ENCODE results near the gene PLEKHH1.

Gene PLEKHH1

GRCh38 chr14:67569651-67570290 lies 36.7 kb downstream of the PLEKHH1 start:
- no peak for DNase-seq

DNA sequence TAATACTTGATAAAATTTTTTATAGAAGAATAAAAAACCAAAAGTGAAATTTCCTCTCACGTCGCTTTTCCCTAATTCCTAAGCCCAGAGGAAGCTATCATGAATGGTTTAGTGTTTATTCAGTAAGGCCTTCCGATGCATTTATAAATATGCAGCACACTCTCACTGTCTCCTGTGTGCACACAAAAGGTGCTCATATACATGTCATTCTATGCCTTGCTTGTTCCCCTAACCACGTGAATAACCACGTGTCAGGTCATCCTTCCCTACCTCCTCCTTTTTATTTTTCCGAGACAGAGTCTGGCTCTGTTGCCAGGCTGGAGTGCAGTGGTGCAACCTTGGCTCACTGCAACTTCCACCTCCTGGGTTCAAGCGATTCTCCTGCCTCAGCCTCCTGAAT lies 37.4 kb downstream of the PLEKHH1 start:
- no peak for DNase-seq

GRCh38 chr14:67571275-67571990 lies 38.3 kb downstream of the PLEKHH1 start:
- peak; percentile 67 to 77 for DNase-seq

GRCh38 chr14:67571991-67572323 lies 38.9 kb downstream of the PLEKHH1 start:
- DNase-seq = no peak

GRCh38 chr14:67572608-67573007 lies 39.5 kb downstream of the PLEKHH1 start:
- DNase-seq = no peak

- DNase-seq = no peak
Measured at GRCh38 chr14:67573228-67574010, 40.3 kb downstream of the PLEKHH1 start.

DNA sequence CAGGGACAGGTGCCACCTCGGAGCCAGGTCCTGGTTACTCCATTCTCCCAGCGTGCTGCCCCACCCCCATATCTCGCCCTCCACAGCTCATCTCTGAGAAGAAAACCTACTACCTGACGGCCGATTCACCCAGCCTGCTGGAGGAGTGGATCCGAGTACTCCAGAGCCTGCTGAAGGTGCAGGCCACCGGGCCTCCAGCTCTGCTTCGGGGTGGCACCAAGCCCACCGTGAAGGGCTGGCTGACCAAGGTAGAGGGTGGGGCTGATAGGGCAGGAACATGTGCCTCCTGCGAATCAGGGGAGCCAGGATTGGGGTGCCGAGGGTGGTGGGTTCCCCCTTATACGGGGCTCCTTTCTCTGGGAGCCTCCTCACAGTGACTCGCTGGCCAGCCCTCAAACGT lies 41.1 kb downstream of the PLEKHH1 start:
- no peak for DNase-seq

- no peak for DNase-seq
Measured at GRCh38 chr14:67574806-67575205, 41.7 kb downstream of the PLEKHH1 start.

GRCh38 chr14:67575684-67576083 lies 42.6 kb downstream of the PLEKHH1 start:
- peak in 1 of 2 donors; percentile 5 for DNase-seq

- DNase-seq = no peak
Measured at GRCh38 chr14:67576216-67576955, 43.3 kb downstream of the PLEKHH1 start.

- DNase-seq = no peak
Measured at GRCh38 chr14:67577181-67577808, 44.2 kb downstream of the PLEKHH1 start.

DNA sequence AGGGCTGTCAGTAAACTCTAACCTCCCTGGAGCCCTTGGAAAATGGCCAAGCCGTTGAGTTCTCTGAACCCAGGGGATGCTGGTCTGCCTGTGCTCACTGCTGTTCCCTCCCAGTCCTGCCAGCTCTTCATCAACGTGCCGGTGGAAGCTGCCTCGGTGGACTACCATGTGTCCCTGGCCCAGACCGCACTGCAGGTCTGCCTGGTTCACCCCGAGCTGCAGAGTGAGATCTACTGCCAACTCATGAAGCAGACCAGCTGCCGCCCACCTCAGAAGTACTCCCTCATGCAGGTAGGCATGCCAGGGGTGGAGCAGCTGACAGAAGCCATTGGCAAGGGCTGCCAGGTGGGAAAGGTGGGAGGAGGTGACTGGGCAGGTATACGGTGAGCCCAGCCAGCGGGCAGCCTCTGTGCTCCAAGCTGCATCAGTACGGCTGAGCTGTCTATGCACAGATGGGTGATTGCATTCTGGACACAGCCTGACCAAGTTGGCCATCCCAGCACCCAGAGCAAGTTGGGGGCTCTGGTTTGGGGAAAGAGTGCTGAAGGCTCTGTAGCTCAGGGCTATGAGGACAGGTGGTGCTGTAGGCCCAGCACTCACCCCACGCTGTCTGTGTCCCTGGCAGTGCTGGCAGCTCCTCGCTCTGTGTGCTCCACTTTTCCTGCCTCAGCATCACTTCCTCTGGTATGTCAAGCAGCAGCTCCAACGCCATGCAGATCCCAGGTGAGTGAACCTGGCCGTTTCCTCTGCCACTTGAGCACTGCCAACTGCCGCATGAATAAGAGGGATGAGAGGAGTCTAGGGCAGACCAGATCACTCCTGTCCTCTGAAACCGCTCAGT lies 45.0 kb downstream of the PLEKHH1 start:
- no peak for DNase-seq

- DNase-seq = no peak
Measured at GRCh38 chr14:67579040-67579439, 46.0 kb downstream of the PLEKHH1 start.

DNA sequence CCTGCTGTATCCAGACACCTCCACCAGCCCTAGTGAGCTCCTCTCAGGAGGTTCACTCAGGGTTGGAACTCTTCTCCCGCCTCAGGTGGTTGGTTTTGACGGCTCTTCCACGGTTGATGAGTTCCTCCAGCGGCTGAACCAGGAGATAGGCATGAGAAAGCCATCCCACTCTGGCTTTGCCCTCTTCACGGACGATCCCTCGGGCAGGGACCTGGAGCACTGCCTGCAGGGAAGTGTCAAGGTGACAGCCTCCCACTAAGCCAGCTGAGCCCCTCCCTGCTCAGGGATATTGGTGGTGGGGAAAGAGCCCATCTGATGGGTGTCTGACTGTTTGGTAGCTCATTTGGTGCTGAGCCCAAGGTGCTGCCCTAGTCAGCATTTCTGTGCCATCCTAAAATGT lies 46.5 kb downstream of the PLEKHH1 start:
- no peak for DNase-seq

- DNase-seq = no peak
Measured at GRCh38 chr14:67580336-67581171, 47.5 kb downstream of the PLEKHH1 start.

DNA sequence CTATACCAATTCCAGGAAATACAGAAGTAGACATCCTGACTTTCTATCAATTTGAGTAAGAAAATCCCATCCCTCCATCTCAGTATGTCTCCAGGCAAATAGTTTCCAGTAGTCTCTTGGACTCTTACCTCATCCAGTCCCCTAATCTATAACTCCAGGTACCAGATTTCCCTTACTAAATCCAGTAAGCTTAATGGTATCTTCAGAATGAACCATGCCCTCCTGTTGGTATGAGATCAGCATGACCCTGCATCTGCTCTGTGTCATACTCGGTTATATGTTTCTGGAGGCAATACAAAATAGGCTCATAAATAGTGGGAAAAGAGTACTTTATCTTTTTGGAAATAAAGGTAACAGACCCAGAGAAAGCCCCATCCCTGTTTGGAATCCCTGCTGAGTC lies 48.6 kb downstream of the PLEKHH1 start:
- no peak for DNase-seq

GRCh38 chr14:67582061-67582460 lies 49.0 kb downstream of the PLEKHH1 start:
- no peak for DNase-seq

DNA sequence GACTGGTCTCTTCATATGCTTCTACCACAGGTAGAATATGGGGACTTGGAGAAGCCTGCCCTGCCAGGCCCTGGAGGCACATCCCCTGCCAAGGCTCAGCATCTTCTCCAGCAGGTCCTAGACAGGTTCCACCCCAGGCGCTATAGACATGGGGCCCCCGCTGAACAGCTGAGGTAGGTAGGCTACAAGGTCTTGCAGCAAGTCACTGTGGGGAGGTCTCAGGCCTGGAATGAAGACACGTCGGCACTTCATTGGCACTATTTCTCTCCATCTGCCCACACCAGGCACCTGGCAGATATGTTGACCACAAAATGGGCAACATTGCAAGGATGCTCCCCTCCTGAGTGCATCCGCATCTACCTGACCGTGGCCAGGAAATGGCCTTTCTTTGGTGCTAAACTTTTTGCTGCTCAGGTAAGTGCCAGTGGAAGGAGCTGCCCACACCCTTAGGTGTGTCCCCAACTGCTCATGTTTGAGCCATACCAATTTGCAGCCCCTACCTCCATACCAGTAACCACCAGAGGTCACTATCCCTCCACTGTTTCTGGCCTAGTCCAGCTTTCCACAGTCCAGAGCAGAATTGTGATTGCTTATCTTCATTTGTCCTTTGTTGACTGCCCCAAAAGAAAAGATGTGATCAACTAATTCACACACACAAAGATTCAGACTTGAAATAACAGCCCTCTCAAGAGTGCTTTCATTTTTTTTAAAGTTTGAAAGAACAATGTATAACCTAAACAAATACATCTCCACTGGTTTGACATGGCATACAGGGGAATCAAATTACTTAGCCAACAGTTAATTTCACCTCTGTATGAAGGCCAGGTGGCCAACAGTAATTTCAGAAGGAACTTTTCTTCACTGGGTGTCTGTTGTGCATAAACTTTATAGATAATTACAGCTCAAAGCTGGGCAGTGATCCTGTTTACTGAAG lies 50.9 kb downstream of the PLEKHH1 start:
- DNase-seq = peak; percentile 38 to 53

- no peak for DNase-seq
Measured at GRCh38 chr14:67584978-67585377, 51.9 kb downstream of the PLEKHH1 start.

- no peak for DNase-seq
Measured at GRCh38 chr14:67586369-67586768, 53.3 kb downstream of the PLEKHH1 start.
